ENCODE measurements around the gene GET4.

Gene GET4

DNA sequence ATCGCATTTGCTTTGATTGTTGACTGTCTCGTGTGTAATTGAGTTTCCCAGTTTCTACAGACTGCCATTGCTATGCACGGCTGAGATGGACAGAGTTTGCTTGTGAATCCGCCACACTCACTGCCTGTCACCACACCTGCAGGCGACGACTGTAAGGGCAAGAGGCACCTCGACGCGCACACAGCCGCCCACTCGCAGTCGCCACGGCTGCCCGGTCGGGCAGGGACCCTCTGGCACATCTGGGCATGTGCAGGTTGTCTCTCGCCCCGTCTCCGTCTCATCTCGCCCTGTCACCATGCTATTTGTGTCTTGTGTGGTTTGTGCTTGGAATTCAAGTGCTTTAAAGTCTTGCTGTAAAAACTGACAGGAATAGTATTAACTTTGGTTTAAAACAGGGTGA lies 26.6 kb upstream of the GET4 start:
- Histone ChIP-seq H2AFZ (ENCODE audit: low read depth, low read length) (no peak overlapping the region), H3K27ac (ENCODE audit: low read length) (no peak overlapping the region), H3K27me3 (ENCODE audit: low read depth, low read length) (no peaks in the 10 kb centered on the region), H3K9ac (ENCODE audit: low read length) (no peak overlapping the region), H3K9me3 (ENCODE audit: insufficient read depth, low read length) (no peaks in the 10 kb centered on the region), H3K79me2 (ENCODE audit: low read length) (no peaks in the 10 kb centered on the region), H3K4me3 (ENCODE audit: low read length) (no peak overlapping the region), H3K4me2 (ENCODE audit: low read length) (no peak overlapping the region), H3K4me1 (ENCODE audit: low read length) (no peaks in the 10 kb centered on the region), H4K20me1 (ENCODE audit: insufficient read depth, low read length) (no peaks in the 10 kb centered on the region), H3K36me3 (replicated peaks; ENCODE audit: low read depth, low read length) (peaks cover 4% of the 10 kb centered on the region)
- no peak for TF ChIP-seq EZH2phosphoT487 (IDR thresholded peaks at IDR 0.05; ENCODE audit: low read depth)
- TF ChIP-seq, protein P1, sequence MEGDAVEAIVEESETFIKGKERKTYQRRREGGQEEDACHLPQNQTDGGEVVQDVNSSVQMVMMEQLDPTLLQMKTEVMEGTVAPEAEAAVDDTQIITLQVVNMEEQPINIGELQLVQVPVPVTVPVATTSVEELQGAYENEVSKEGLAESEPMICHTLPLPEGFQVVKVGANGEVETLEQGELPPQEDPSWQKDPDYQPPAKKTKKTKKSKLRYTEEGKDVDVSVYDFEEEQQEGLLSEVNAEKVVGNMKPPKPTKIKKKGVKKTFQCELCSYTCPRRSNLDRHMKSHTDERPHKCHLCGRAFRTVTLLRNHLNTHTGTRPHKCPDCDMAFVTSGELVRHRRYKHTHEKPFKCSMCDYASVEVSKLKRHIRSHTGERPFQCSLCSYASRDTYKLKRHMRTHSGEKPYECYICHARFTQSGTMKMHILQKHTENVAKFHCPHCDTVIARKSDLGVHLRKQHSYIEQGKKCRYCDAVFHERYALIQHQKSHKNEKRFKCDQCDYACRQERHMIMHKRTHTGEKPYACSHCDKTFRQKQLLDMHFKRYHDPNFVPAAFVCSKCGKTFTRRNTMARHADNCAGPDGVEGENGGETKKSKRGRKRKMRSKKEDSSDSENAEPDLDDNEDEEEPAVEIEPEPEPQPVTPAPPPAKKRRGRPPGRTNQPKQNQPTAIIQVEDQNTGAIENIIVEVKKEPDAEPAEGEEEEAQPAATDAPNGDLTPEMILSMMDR (IDR thresholded peaks at IDR 0.05; ENCODE audit: low read depth, low read length): no peak

DNA sequence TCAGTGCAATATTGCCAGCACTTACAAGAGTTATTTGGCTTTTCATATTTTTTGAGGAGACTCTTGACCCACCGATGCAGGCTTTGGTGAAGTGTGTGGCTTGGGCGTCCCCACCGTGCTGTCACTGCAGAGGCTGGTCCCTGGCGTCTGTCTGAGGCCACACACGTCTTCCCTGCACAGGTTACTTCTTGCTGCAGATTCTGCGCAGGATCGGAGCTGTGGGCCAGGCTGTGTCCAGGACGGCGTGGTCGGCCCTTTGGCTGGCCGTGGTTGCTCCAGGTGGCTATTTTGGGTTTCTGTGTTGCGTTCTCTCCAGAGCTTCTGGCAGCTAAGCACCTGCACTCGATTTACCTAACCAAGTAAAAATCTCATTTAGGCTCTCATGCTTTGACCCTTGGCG lies 25.1 kb upstream of the GET4 start:
- no peaks in the 10 kb centered on the region for H3K79me2 ChIP-seq (ENCODE audit: low read length)
- H3K4me3 ChIP-seq (ENCODE audit: low read length): no peak overlapping the region
- TF ChIP-seq EZH2phosphoT487 (IDR thresholded peaks at IDR 0.05; ENCODE audit: low read depth): no peak
- TF ChIP-seq, protein P1 (IDR thresholded peaks at IDR 0.05; ENCODE audit: low read depth, low read length): no peak
- H3K27me3 ChIP-seq (ENCODE audit: low read depth, low read length): no peaks in the 10 kb centered on the region
- no peak overlapping the region for H3K9ac ChIP-seq (ENCODE audit: low read length)
- no peaks in the 10 kb centered on the region for H3K4me1 ChIP-seq (ENCODE audit: low read length)
- no peak overlapping the region for H3K27ac ChIP-seq (ENCODE audit: low read length)
- H3K4me2 ChIP-seq (ENCODE audit: low read length): no peak overlapping the region
- H3K9me3 ChIP-seq (ENCODE audit: insufficient read depth, low read length): no peaks in the 10 kb centered on the region
- H4K20me1 ChIP-seq (ENCODE audit: insufficient read depth, low read length): no peaks in the 10 kb centered on the region
- H3K36me3 ChIP-seq (replicated peaks; ENCODE audit: low read depth, low read length): peaks cover 4% of the 10 kb centered on the region
- no peak overlapping the region for H2AFZ ChIP-seq (ENCODE audit: low read depth, low read length)

GRCh38 chr7:853366-854117 lies 22.8 kb upstream of the GET4 start:
- H3K36me3 ChIP-seq (replicated peaks; ENCODE audit: low read depth, low read length): peaks cover 4% of the 10 kb centered on the region
- TF ChIP-seq EZH2phosphoT487 (IDR thresholded peaks at IDR 0.05; ENCODE audit: low read depth): no peak
- TF ChIP-seq, protein P1 (IDR thresholded peaks at IDR 0.05; ENCODE audit: low read depth, low read length): no peak
- no peaks in the 10 kb centered on the region for H3K27me3 ChIP-seq (ENCODE audit: low read depth, low read length)
- H3K79me2 ChIP-seq (ENCODE audit: low read length): no peaks in the 10 kb centered on the region
- H3K27ac ChIP-seq (ENCODE audit: low read length): no peak overlapping the region
- no peaks in the 10 kb centered on the region for H4K20me1 ChIP-seq (ENCODE audit: insufficient read depth, low read length)
- no peak overlapping the region for H3K9ac ChIP-seq (ENCODE audit: low read length)
- H3K9me3 ChIP-seq (ENCODE audit: insufficient read depth, low read length): no peaks in the 10 kb centered on the region
- no peaks in the 10 kb centered on the region for H3K4me1 ChIP-seq (ENCODE audit: low read length)
- H2AFZ ChIP-seq (ENCODE audit: low read depth, low read length): no peak overlapping the region
- no peak overlapping the region for H3K4me2 ChIP-seq (ENCODE audit: low read length)
- no peak overlapping the region for H3K4me3 ChIP-seq (ENCODE audit: low read length)

DNA sequence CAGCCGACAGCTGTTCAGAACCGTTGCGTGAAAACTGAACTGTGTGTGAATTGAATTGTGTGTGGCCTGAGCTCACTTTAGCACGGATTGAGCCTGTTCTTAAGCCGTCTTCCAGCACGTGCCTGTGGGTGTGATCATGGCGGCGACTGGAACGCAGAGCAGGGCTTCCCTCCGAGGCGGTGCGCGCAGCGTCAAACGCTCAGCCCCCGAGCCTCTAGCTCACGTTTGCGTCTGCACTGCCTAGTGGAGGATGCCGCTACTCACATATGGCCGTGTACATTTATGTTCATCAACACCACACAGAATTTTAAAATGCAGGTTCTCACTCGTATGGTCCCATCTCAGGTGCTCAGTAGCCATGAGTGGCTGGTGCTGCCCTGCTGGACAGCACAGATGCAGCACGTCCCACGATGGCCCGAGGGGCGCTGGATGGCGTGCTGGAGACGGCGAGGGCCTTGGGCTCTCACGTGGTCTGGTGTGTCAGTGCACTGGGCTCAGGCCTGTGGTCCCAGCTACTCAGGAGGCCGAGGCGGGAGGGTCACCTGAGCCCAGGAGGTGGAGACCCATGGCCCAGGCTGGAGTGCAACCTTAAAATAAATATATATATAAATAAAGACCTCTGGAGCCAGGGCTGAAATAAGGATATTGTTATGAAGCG lies 22.1 kb upstream of the GET4 start:
- no peak for TF ChIP-seq EZH2phosphoT487 (IDR thresholded peaks at IDR 0.05; ENCODE audit: low read depth)
- TF ChIP-seq, protein P1 (IDR thresholded peaks at IDR 0.05; ENCODE audit: low read depth, low read length): no peak
- H3K4me3 ChIP-seq (ENCODE audit: low read length): no peak overlapping the region
- H3K4me2 ChIP-seq (ENCODE audit: low read length): no peak overlapping the region
- H4K20me1 ChIP-seq (ENCODE audit: insufficient read depth, low read length): no peaks in the 10 kb centered on the region
- H3K27me3 ChIP-seq (ENCODE audit: low read depth, low read length): no peaks in the 10 kb centered on the region
- no peaks in the 10 kb centered on the region for H3K9me3 ChIP-seq (ENCODE audit: insufficient read depth, low read length)
- no peak overlapping the region for H3K9ac ChIP-seq (ENCODE audit: low read length)
- no peaks in the 10 kb centered on the region for H3K4me1 ChIP-seq (ENCODE audit: low read length)
- no peaks in the 10 kb centered on the region for H3K79me2 ChIP-seq (ENCODE audit: low read length)
- H2AFZ ChIP-seq (ENCODE audit: low read depth, low read length): no peak overlapping the region
- no peak overlapping the region for H3K27ac ChIP-seq (ENCODE audit: low read length)
- H3K36me3 ChIP-seq (replicated peaks; ENCODE audit: low read depth, low read length): peaks cover 4% of the 10 kb centered on the region
